A673 (cell line): ENCODE measurements around the gene TMIE.

Source experiments
- CTCF ChIP-seq: fragments of 300-800, 200-600 bp; sonication (generic); conservative IDR thresholded peaks from 2 replicates; pipeline ENCODE4 v1.5.1; 2017; ENCODE audit warnings: low read depth, mild to moderate bottlenecking, antibody characterized with exemption, low read length, moderate library complexity, mixed read lengths
- EZH2 ChIP-seq: fragments of 200-600 bp; sonication (generic); IDR thresholded peaks from 2 replicates; pipeline ENCODE4 v1.6.1; 2017; ENCODE audit warnings: borderline replicate concordance, low read depth, mild to moderate bottlenecking, mixed read lengths, antibody characterized with exemption, low read length; ENCODE audit not compliant: poor library complexity, severe bottlenecking

GRCh38 chr3:46722443-46722842 lies 21.3 kb downstream of the TMIE start:
- TF ChIP-seq CTCF = no peak
- no peak for TF ChIP-seq EZH2
